LNCAP (cell line): Measurements from ENCODE around the gene MYO18B.

ENCODE experiments used
- CTCF ChIP-seq: fragments of 450-650 bp; IDR thresholded peaks from 2 replicates; pipeline ENCODE4 v1.5.1; 2017; ENCODE audit warnings: mild to moderate bottlenecking

The MYO18B gene

GRCh38 chr22:25774575-25775026 is 32.6 kb downstream of the MYO18B start:
- TF ChIP-seq CTCF = peak; percentile 35

GRCh38 chr22:25775531-25775930 is 33.5 kb downstream of the MYO18B start:
- TF ChIP-seq CTCF = no peak

- TF ChIP-seq CTCF = no peak
These were observed 35.4 kb downstream of the MYO18B start for GRCh38 chr22:25777411-25777810.

- TF ChIP-seq CTCF = peak; percentile 60
These were observed 35.9 kb downstream of the MYO18B start for GRCh38 chr22:25777870-25778269.

- TF ChIP-seq CTCF = no peak
These were observed 37.4 kb downstream of the MYO18B start for GRCh38 chr22:25779426-25779825.

- no peak for TF ChIP-seq CTCF
These were observed 37.9 kb downstream of the MYO18B start for GRCh38 chr22:25779890-25780289.

- TF ChIP-seq CTCF = no peak
These were observed 38.7 kb downstream of the MYO18B start for GRCh38 chr22:25780673-25781072.

- no peak for TF ChIP-seq CTCF
These were observed 39.8 kb downstream of the MYO18B start for GRCh38 chr22:25781801-25782200.
